GM12872 (cell line): ENCODE measurements around the gene TRMT10B.

ENCODE experiments used
- TF ChIP-seq, protein P1 (sequence below): IDR thresholded peaks from 3 replicates; pipeline ENCODE4 v1.5.1; 2011; ENCODE audit warnings: low read depth, mild to moderate bottlenecking, low read length, moderate library complexity; ENCODE audit not compliant: insufficient read depth

The TRMT10B gene

DNA sequence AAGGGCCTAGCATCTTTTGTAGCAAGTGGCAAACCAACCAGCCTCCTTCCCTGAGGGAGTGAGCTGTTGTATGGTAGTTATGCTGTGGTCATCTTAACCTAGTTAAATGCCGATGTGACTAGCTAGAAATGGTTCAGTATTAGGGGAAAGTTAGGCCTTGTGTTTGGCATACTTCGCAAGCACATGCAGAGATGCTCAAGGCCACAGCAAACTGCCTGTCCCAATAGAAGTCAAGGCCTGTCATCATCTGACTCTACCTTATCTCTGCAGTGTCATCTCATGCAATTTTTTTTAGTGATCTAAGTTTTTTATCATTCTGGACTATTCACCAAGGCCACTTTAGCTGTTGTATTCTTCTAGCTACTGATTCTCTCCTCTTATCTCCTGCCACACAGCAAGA lies 36.5 kb downstream of the TRMT10B start:
- TF ChIP-seq, protein P1, sequence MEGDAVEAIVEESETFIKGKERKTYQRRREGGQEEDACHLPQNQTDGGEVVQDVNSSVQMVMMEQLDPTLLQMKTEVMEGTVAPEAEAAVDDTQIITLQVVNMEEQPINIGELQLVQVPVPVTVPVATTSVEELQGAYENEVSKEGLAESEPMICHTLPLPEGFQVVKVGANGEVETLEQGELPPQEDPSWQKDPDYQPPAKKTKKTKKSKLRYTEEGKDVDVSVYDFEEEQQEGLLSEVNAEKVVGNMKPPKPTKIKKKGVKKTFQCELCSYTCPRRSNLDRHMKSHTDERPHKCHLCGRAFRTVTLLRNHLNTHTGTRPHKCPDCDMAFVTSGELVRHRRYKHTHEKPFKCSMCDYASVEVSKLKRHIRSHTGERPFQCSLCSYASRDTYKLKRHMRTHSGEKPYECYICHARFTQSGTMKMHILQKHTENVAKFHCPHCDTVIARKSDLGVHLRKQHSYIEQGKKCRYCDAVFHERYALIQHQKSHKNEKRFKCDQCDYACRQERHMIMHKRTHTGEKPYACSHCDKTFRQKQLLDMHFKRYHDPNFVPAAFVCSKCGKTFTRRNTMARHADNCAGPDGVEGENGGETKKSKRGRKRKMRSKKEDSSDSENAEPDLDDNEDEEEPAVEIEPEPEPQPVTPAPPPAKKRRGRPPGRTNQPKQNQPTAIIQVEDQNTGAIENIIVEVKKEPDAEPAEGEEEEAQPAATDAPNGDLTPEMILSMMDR: no peak

- TF ChIP-seq, protein P1: no peak
Observed at GRCh38 chr9:37792122-37792521, 38.5 kb downstream of the TRMT10B start.

- TF ChIP-seq, protein P1: no peak
Observed at GRCh38 chr9:37796232-37796631, 42.6 kb downstream of the TRMT10B start.

DNA sequence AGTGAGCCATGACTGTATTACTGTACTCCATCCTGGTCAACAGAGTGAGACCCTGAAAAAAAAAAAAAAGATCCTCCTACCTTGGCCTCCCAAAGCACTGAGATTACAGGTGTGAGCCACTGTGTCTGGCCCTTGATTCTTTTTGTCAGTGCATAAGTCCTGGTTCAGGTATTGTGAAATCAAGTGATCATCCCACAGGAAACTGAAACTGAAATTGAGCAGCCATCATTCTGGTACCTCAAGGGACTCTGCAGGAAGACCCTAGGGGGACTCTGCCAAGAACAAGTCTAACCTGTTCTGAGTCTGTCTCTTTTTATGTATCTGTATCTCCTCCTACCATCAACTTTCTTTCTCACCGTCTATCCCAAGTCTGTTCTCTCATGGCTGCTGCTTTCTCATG lies 45.1 kb downstream of the TRMT10B start:
- TF ChIP-seq, protein P1: no peak

- TF ChIP-seq, protein P1: no peak
Observed at GRCh38 chr9:37800631-37801286, 47.2 kb downstream of the TRMT10B start, which contains the start of gene DCAF10. Gene DCAF10 (plus strand): TSS chr9:37800797. CDS start chr9:37800867, 70 bp downstream.

- TF ChIP-seq, protein P1: no peak
Observed at GRCh38 chr9:37801287-37801850, 47.8 kb downstream of the TRMT10B start.

- TF ChIP-seq, protein P1: no peak
Observed at GRCh38 chr9:37801959-37802711, 48.5 kb downstream of the TRMT10B start.
